Left forelimb (tissue), 1 donor: ENCODE results near the gene ZP2.
A peak's percentile ranks its signal among the peaks of the same experiment; 100 is the strongest.
"Not testable (repeated sequence)": the region's sequence is repeated elsewhere in the genome, so short reads cannot be mapped to it uniquely, and the experiment has no call there.

ENCODE experiments used
- DNase-seq: peaks from one replicate; pipeline ENCODE4 v3.0.0-alpha.2; 2018; ENCODE audit warnings: low spot score

Gene ZP2

DNA sequence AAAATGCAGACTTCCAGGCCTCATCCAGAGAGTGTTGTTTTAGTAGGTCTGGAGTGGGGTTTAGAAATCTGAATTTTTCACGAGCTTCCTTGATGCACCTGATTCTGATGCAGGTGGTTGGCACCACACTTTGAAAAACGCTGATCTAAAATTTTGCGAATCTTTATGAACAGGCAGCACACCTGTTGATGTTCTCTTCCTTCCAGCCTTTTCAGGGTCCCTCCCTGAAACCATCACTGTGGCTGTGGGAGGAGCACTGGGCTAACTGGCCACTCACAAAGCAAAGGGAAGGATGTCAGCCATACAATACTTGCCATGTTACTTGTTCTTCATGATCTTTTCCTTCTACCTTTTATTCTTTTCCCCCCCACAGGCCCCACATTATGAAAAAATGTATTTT is 38.7 kb downstream of the ZP2 start:
- DNase-seq, result no peak

DNA sequence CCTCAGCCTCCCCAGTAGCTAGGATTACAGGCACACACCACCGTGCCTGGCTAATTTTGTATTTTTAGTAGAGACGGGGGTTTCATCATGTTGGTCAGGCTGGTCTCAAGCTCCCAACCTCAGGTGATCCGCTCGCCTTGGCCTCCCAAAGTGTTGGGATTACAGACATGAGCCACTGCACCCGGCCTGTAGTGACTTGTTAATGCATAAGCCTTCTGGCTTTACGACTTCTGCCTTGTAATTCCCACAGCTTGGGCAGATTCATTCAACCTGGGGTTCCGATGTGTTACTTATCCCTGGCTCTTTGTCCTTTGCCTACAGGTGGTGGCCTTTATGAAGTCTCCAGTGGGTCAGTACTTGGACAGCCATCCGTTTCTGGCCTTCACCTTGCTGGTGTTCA is 41.3 kb downstream of the ZP2 start:
- not testable (repeated sequence) for DNase-seq

GRCh38 chr16:21169249-21169981 is 42.0 kb downstream of the ZP2 start:
- no peak for DNase-seq

- no peak for DNase-seq
Observed at GRCh38 chr16:21167929-21168602, 43.3 kb downstream of the ZP2 start.

- no peak for DNase-seq
Observed at GRCh38 chr16:21167360-21167759, 44.0 kb downstream of the ZP2 start.

DNA sequence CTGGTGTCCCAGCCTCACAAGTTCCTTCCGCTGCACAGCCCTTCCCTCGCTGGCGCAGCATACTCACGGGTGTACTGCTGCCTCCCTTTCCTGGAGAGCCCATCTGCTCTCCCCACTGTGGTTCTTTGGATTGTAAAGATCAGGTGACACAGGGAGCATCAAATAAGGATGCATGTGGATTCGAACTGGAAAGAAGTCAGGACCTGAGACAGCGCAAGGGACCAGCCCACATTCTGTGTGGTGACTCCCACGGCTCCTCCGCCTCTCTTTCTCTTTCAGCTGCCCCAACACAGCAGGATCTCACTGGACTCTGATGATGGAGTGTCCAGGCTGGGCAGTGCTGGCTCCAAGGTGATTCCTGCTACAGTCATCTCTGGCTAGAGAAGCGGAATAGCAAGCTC is 44.8 kb downstream of the ZP2 start:
- DNase-seq, result no peak

DNA sequence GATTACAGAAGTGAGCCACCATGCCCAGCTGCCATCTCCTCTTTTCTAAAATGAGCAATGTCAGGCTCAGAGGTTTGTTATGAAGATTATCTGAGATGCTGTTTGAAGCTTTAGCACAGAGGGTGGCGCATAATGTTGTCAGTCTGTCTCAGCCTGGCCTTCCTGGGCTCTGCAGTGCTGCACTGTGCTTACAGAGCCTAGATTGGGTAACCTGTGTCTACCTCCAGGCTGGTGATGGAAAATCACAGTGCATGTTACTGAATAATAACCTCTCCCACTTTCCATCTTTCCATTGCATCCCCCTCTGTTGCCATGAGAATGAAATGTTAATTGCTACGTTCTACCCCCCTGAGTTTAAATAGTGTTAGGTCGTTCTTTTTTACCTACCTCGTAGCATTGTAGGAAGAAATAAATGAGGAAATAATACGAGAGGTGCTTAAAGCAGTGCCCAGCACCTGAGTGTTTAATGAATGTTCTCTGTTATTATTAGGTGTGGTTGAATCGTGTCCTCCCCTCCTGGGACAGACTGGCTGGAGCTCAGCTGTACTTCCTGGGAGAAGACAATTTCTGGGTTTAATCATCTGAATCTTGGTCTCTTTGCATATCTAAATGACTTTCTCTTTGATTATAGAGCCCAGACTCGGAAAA is 46.7 kb downstream of the ZP2 start:
- no peak for DNase-seq

DNA sequence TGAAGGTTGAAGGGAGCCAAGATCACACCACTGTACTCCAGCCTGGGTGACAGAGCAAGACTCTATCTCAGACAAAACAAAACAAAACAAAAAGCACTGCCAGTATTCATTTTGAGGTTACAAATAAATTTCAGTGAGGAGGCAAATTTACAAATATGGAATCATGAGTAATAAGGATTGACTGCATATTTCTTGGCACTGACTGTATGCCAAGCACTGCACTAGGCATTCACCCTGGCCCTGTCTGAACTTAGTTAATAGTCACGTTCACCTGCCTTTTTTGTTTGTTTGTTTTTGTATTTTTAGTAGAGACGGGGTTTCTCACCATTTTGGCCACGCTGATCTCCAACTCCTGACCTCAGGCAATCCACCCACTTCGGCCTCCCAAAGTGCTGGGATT is 47.8 kb downstream of the ZP2 start:
- no peak for DNase-seq

- no peak for DNase-seq
Observed at GRCh38 chr16:21162661-21163151, 48.7 kb downstream of the ZP2 start.

- DNase-seq, result no peak
Observed at GRCh38 chr16:21161211-21161610, 50.2 kb downstream of the ZP2 start.

GRCh38 chr16:21160276-21160675 is 51.1 kb downstream of the ZP2 start:
- no peak for DNase-seq

GRCh38 chr16:21159281-21159951 is 52.0 kb downstream of the ZP2 start:
- DNase-seq, result no peak

DNA sequence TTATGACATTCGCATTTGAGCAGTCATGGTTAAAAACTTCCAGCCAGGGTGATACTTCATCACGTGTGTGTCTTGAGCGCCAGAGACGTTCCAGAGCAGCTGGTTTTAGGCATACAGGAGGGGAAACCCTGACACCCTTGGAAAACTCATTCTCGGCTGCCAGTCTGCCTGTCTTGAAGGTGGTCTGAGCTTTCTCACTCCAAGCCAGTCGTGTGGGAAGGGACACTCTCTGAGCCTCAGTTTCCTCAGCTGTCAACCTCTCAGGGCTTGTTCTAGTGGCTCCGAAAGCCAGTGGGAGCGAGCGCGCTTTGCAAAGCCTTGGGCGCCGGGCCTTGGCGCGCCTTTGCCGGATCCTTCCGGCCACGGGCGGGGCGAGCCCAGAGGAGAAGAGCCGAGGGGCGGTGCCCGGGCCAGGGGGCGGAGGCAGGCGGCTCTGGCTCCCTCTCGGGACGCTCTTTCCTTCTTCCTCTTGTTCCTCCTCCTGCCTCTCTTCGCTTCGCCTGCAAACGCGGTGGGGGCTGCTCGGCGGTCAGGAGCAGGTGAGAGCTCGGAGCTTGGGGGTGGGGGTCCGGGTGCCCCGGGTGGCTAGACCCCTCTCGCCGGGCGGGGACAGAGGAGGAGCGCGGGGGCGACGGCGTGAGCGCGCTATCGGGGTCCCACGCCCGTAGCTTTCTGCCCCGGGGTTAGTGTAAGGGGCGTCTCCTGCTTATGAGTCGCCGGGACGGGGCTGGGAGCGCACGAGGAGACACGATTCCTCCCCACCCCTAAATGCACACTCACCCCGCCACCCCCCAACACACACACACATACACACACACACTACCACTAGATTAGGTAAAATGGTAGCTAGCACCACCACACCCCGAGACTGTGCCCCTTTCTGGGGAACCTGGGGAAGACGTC is 52.9 kb downstream of the ZP2 start, which contains the start of gene LDAF1:
LDAF1 (plus strand) TSS at position 467 of the 903 bp plus-strand sequence. CDS start 2,509 bp downstream, outside the sequence.
- DNase-seq, result peak; percentile 86

GRCh38 chr16:21157632-21158031 is 53.7 kb downstream of the ZP2 start:
- no peak for DNase-seq

- DNase-seq, result peak; percentile 67
Observed at GRCh38 chr16:21156767-21157467, 54.5 kb downstream of the ZP2 start.

GRCh38 chr16:21156011-21156410 is 55.4 kb downstream of the ZP2 start:
- DNase-seq, result not testable (repeated sequence)

DNA sequence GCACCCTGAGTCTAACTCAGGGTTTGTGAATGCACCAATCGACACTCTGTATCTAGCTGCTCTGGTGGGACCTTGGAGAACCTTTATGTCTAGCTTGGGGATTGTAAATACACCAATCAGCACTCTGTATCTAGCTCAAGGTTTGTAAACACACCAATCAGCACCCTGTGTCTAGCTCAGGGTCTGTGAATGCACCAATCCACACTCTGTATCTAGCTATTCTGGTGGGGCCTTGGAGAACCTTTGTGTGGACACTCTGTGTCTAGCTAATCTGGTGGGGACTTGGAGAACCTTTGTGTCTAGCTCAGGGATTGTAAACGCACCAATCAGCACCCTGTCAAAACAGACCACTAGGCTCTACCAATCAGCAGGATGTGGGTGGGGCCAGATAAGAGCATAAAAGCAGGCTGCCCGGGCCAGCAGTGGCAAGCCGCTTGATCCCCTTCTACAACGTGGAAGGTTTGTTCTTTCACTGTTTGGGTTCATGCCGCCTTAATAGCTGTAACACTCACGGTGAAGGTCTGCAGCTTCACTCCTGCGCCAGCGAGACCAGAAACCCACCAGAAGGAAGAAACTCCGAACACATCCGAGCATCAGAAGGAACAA is 58.1 kb downstream of the ZP2 start:
- not testable (repeated sequence) for DNase-seq

GRCh38 chr16:21152160-21153030 is 59.0 kb downstream of the ZP2 start:
- not testable (repeated sequence) for DNase-seq

GRCh38 chr16:21150375-21151001 is 60.9 kb downstream of the ZP2 start, which contains the start of gene DNAH3:
Gene DNAH3, minus strand, starts transcription at chr16:21150846. Its CDS starts 527 bp downstream, at chr16:21150319.
- DNase-seq, result no peak
